ENCODE data around the gene BPIFB3. TPM values are rescaled to one million over a fixed set of nuclear protein-coding genes. Genes with fewer than 3 reads are reported as not detected.
"Not testable (repeated sequence)": the region's sequence is repeated elsewhere in the genome, so short reads cannot be mapped to it uniquely, and the experiment has no call there.

Gene BPIFB3
- total RNA-seq, 5 donors from 2014 or later (not counting 1 experiment from before 2014, with no cell fraction given) = not detected

DNA sequence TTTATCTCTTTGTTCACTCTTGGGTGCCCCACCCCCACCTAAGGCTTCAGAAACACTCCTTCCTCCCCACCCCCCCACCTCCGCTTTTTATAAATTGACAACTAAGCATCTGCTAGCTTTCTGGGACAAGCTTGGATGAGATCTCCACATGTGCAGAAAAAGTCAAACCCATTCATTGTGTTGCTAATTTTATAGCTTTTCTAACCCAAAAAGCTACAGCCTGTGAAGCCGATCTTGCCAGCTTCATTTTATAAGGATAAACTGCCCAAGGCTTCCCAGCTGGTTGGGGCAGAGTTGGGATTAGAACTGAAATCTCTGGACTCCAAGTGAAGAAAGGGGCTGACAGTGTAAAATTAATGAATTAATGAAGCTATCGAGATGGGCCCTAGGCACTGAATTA, 49.9 kb downstream of the BPIFB3 start:
- H3K27ac Mint-ChIP-seq = no peak overlapping the region
- H3K9me3 Mint-ChIP-seq = no peaks in the 10 kb centered on the region
- peaks cover 0 to 2% of the 10 kb centered on the region in 2 donors for H3K27me3 Mint-ChIP-seq
- Histone ChIP-seq H3K36me3 (ENCODE audit: control insufficient read depth in 2 of 2, extremely low read depth in 1 of 2, insufficient read depth in 1 of 2, low read length in 1 of 2) (no peaks in the 10 kb centered on the region), H3K4me1 (ENCODE audit: control insufficient read depth in 1 of 2, extremely low read depth in 1 of 2, insufficient read depth in 2 of 2, low read length in 2 of 2) (no peaks in the 10 kb centered on the region), H3K9me3 (no peaks in the 10 kb centered on the region), H3K4me3 (ENCODE audit: control insufficient read depth in 1 of 2, extremely low read depth in 1 of 2, low read length in 1 of 2) (no peak overlapping the region), H3K27ac (ENCODE audit: low read length) (no peak overlapping the region), H3K27me3 (replicated peaks in 1 of 2; ENCODE audit: control insufficient read depth in 2 of 2, extremely low read depth in 1 of 2, insufficient read depth in 2 of 2, low read length in 1 of 2) (peaks cover 0 to 5% of the 10 kb centered on the region in 2 experiments)
- no peaks in the 10 kb centered on the region for H3K4me1 Mint-ChIP-seq
- no peak for DNase-seq
- H3K4me3 Mint-ChIP-seq = no peak overlapping the region
- no peaks in the 10 kb centered on the region for H3K36me3 Mint-ChIP-seq
- ATAC-seq (replicated peaks in 1 of 4) = no peak
- POLR2A ChIA-PET = interaction anchor here in 1 of 2 donors (0.8 kb wide), 1 partner anchor 640 kb away, joined by 3 read pairs; no protein-coding TSS in a partner anchor
- 83% methylated on average over 1 of the region's 3 CpGs for WGBS (ENCODE audit: insufficient coverage)
- CTCF ChIA-PET = no interaction called here

DNA sequence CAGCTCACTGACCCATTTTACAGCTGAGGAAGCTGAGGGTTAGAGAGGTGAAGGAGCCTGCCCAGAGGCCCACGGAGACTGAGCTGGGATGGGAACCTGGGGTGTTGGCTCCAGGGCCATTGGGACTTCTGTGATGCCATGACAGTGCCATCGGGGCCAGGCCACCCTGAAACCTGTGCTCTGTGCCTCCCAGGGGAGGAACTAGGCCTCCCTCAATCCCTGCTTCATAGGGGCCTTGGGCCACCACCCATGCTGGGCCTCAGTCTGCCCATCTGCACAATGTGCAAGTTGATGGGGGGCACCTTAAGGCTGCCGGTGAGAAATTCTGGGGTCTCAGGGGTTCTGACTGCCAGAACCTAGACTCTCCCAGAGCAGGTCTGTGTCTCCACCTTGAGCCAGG, 50.6 kb downstream of the BPIFB3 start:
- Mint-ChIP-seq H3K27me3 (peaks cover 0 to 2% of the 10 kb centered on the region in 2 donors), H3K36me3 (no peaks in the 10 kb centered on the region), H3K4me1 (no peaks in the 10 kb centered on the region), H3K4me3 (no peak overlapping the region), H3K27ac (no peak overlapping the region), H3K9me3 (no peaks in the 10 kb centered on the region)
- WGBS (ENCODE audit: insufficient coverage) = 82% methylated on average over 2 of the region's 3 CpGs
- ChIA-PET POLR2A (interaction anchor here in 1 of 2 donors (0.8 kb wide), 1 partner anchor 639 kb away, joined by 3 read pairs; no protein-coding TSS in a partner anchor), CTCF (no interaction called here)
- H3K4me1 ChIP-seq (ENCODE audit: control insufficient read depth in 1 of 2, extremely low read depth in 1 of 2, insufficient read depth in 2 of 2, low read length in 2 of 2) = no peaks in the 10 kb centered on the region
- peaks cover 0 to 5% of the 10 kb centered on the region in 2 experiments for H3K27me3 ChIP-seq (replicated peaks in 1 of 2; ENCODE audit: control insufficient read depth in 2 of 2, extremely low read depth in 1 of 2, insufficient read depth in 2 of 2, low read length in 1 of 2)
- no peak for DNase-seq
- H3K27ac ChIP-seq (ENCODE audit: low read length) = no peak overlapping the region
- ATAC-seq (replicated peaks in 1 of 4) = no peak
- H3K4me3 ChIP-seq (ENCODE audit: control insufficient read depth in 1 of 2, extremely low read depth in 1 of 2, low read length in 1 of 2) = no peak overlapping the region
- no peaks in the 10 kb centered on the region for H3K9me3 ChIP-seq
- no peaks in the 10 kb centered on the region for H3K36me3 ChIP-seq (ENCODE audit: control insufficient read depth in 2 of 2, extremely low read depth in 1 of 2, insufficient read depth in 1 of 2, low read length in 1 of 2)

DNA sequence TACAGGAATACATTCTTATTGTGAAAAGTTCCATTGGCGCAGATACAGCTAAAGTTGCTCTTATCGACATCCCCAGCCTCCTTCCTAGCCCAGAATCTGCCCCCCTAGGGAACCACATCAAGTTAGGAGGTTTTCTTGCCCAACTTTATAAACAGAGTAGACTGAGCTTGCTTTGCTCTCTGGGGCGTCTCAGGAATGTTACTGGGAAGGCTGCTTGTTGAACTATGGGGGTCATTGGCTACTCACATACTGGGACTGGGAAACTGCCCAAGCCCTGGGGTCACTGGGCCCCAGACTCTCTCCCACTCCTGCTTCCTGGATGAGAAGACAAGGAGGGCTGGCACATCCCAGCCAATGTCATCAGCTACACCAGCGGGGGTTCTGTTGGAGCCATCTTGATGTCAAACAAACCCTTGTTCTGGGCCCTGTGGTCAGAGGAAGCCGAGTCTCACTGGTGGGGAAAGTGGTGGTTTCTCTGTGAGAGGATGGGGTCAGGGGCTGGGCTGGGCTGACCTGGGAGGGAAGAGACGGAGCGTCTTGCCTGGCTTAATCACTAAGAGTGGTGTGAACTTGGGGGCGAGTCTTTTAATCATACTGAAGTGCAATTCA, 51.7 kb downstream of the BPIFB3 start:
- DNase-seq (no peak), ATAC-seq (replicated peaks in 1 of 4) (no peak)
- Histone ChIP-seq H3K36me3 (ENCODE audit: control insufficient read depth in 2 of 2, extremely low read depth in 1 of 2, insufficient read depth in 1 of 2, low read length in 1 of 2) (no peaks in the 10 kb centered on the region), H3K27me3 (replicated peaks in 1 of 2; ENCODE audit: control insufficient read depth in 2 of 2, extremely low read depth in 1 of 2, insufficient read depth in 2 of 2, low read length in 1 of 2) (peaks cover 0 to 5% of the 10 kb centered on the region in 2 experiments), H3K9me3 (no peaks in the 10 kb centered on the region), H3K27ac (ENCODE audit: low read length) (no peak overlapping the region), H3K4me3 (ENCODE audit: control insufficient read depth in 1 of 2, extremely low read depth in 1 of 2, low read length in 1 of 2) (no peak overlapping the region), H3K4me1 (ENCODE audit: control insufficient read depth in 1 of 2, extremely low read depth in 1 of 2, insufficient read depth in 2 of 2, low read length in 2 of 2) (no peaks in the 10 kb centered on the region)
- 72% methylated on average over 4 of the region's 8 CpGs for WGBS (ENCODE audit: insufficient coverage)
- ChIA-PET POLR2A (no interaction called here), CTCF (no interaction called here)
- Mint-ChIP-seq H3K4me1 (no peaks in the 10 kb centered on the region), H3K27me3 (peaks cover 0 to 2% of the 10 kb centered on the region in 2 donors), H3K36me3 (no peaks in the 10 kb centered on the region), H3K27ac (no peak overlapping the region), H3K9me3 (no peaks in the 10 kb centered on the region), H3K4me3 (no peak overlapping the region)

GRCh38 chr20:33106058-33106620, 52.4 kb downstream of the BPIFB3 start:
- H3K27ac Mint-ChIP-seq; ATAC-seq (replicated peaks in 1 of 4); H3K9me3 Mint-ChIP-seq; CTCF ChIA-PET; POLR2A ChIA-PET; H3K4me1 ChIP-seq (ENCODE audit: control insufficient read depth in 1 of 2, extremely low read depth in 1 of 2, insufficient read depth in 2 of 2, low read length in 2 of 2); H3K27ac ChIP-seq (ENCODE audit: low read length); H3K4me1 Mint-ChIP-seq; DNase-seq; H3K9me3 ChIP-seq; H3K36me3 ChIP-seq (ENCODE audit: control insufficient read depth in 2 of 2, extremely low read depth in 1 of 2, insufficient read depth in 1 of 2, low read length in 1 of 2); H3K27me3 ChIP-seq (replicated peaks in 1 of 2; ENCODE audit: control insufficient read depth in 2 of 2, extremely low read depth in 1 of 2, insufficient read depth in 2 of 2, low read length in 1 of 2); H3K4me3 Mint-ChIP-seq; H3K27me3 Mint-ChIP-seq; H3K36me3 Mint-ChIP-seq; H3K4me3 ChIP-seq (ENCODE audit: control insufficient read depth in 1 of 2, extremely low read depth in 1 of 2, low read length in 1 of 2): not testable (repeated sequence)
- 69% methylated on average over 3 of the region's 7 CpGs for WGBS (ENCODE audit: insufficient coverage)

DNA sequence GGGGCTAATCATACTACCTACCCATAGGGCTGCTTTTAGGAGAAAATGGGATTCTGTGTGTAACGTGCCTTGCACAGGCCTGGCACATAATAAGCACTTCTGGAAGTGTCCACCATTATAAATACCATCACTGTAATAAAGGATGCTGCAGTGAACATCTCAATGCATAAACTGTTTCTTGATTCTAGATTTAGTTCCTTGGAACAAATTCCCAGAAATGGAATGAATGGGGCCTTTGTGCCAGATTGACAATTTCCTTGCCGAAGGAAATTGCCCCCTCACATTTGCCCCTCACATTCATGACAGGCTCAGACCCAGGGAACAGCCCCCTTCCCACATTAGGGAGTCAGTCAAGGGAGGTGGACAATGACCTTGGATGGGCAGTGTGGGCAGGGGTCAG, 55.0 kb downstream of the BPIFB3 start:
- CTCF ChIA-PET = no interaction called here
- no peaks in the 10 kb centered on the region for H3K36me3 Mint-ChIP-seq
- no peaks in the 10 kb centered on the region for H3K36me3 ChIP-seq (ENCODE audit: control insufficient read depth in 2 of 2, extremely low read depth in 1 of 2, insufficient read depth in 1 of 2, low read length in 1 of 2)
- no CpG with 5 or more reads among the region's 2 CpGs for WGBS (ENCODE audit: insufficient coverage)
- H3K9me3 ChIP-seq = no peaks in the 10 kb centered on the region
- peaks cover 0 to 2% of the 10 kb centered on the region in 2 donors for H3K27me3 Mint-ChIP-seq
- POLR2A ChIA-PET = no interaction called here
- no peak overlapping the region for H3K27ac Mint-ChIP-seq
- H3K4me1 Mint-ChIP-seq = no peaks in the 10 kb centered on the region
- DNase-seq = no peak
- H3K27me3 ChIP-seq (replicated peaks in 1 of 2; ENCODE audit: control insufficient read depth in 2 of 2, extremely low read depth in 1 of 2, insufficient read depth in 2 of 2, low read length in 1 of 2) = peaks cover 0 to 14% of the 10 kb centered on the region in 2 experiments
- no peak overlapping the region for H3K4me3 ChIP-seq (ENCODE audit: control insufficient read depth in 1 of 2, extremely low read depth in 1 of 2, low read length in 1 of 2)
- H3K9me3 Mint-ChIP-seq = no peaks in the 10 kb centered on the region
- no peak overlapping the region for H3K4me3 Mint-ChIP-seq
- H3K4me1 ChIP-seq (ENCODE audit: control insufficient read depth in 1 of 2, extremely low read depth in 1 of 2, insufficient read depth in 2 of 2, low read length in 2 of 2) = no peaks in the 10 kb centered on the region
- ATAC-seq (replicated peaks in 1 of 4) = no peak
- no peak overlapping the region for H3K27ac ChIP-seq (ENCODE audit: low read length)

- H3K27ac ChIP-seq (ENCODE audit: low read length) = no peak overlapping the region
- no peaks in the 10 kb centered on the region for H3K4me1 Mint-ChIP-seq
- no peaks in the 10 kb centered on the region for H3K36me3 Mint-ChIP-seq
- 100% methylated on average over 1 of the region's 8 CpGs for WGBS (ENCODE audit: insufficient coverage)
- H3K4me3 Mint-ChIP-seq = no peak overlapping the region
- no peaks in the 10 kb centered on the region for H3K9me3 Mint-ChIP-seq
- peaks cover 0 to 9% of the 10 kb centered on the region in 2 experiments for H3K27me3 ChIP-seq (replicated peaks in 1 of 2; ENCODE audit: control insufficient read depth in 2 of 2, extremely low read depth in 1 of 2, insufficient read depth in 2 of 2, low read length in 1 of 2)
- ChIA-PET CTCF (no interaction called here), POLR2A (interaction anchor here in 1 of 2 donors (0.7 kb wide), 2 partner anchors 830 to 1203 kb away, joined by 3 to 8 read pairs; no protein-coding TSS in a partner anchor)
- no peaks in the 10 kb centered on the region for H3K27me3 Mint-ChIP-seq
- no peaks in the 10 kb centered on the region for H3K4me1 ChIP-seq (ENCODE audit: control insufficient read depth in 1 of 2, extremely low read depth in 1 of 2, insufficient read depth in 2 of 2, low read length in 2 of 2)
- no peak overlapping the region for H3K4me3 ChIP-seq (ENCODE audit: control insufficient read depth in 1 of 2, extremely low read depth in 1 of 2, low read length in 1 of 2)
- H3K36me3 ChIP-seq (ENCODE audit: control insufficient read depth in 2 of 2, extremely low read depth in 1 of 2, insufficient read depth in 1 of 2, low read length in 1 of 2) = no peaks in the 10 kb centered on the region
- no peak for DNase-seq
- ATAC-seq (replicated peaks in 1 of 4) = no peak
- H3K9me3 ChIP-seq = no peaks in the 10 kb centered on the region
- no peak overlapping the region for H3K27ac Mint-ChIP-seq
Observed at GRCh38 chr20:33110147-33110825, 56.6 kb downstream of the BPIFB3 start.

Data from T-cell (primary cell).